CD14-positive monocyte (primary cell): ENCODE results near the gene LDLRAP1. TPM values are rescaled to one million over a fixed set of nuclear protein-coding genes. Genes with fewer than 3 reads are reported as not detected.

Experiments
- DNase-seq, 3 donors: peaks; one replicate each; pipeline ENCODE4 v3.0.0-alpha.2; 2011 to 2022
- H2AFZ ChIP-seq: 2 replicates; pipeline ENCODE4 v1.6.0; 2012; ENCODE audit warnings: mild to moderate bottlenecking, low read depth, low read length, inconsistent platforms; ENCODE audit not compliant: insufficient read depth, poor library complexity, severe bottlenecking
- H3K27ac ChIP-seq, 2 donors: 1 replicate in 1 of 2; 2 replicates in 1 of 2; pipeline ENCODE4 v1.5.1; 2012 to 2013; ENCODE audit warnings: low read length in 2 of 2, control low read depth in 1 of 2, inconsistent platforms in 1 of 2, low read depth in 1 of 2, mild to moderate bottlenecking in 1 of 2
- H3K27me3 ChIP-seq, 2 donors: one replicate each; pipeline versions ENCODE4 v1.6.0 to v1.6.1; 2011 to 2013; ENCODE audit warnings: low read length in 2 of 2; ENCODE audit not compliant: control insufficient read depth in 2 of 2, insufficient read depth in 2 of 2
- H3K36me3 ChIP-seq, 2 donors: replicated peaks in 1 of 2; 1 replicate in 1 of 2; 2 replicates in 1 of 2; pipeline versions ENCODE4 v1.5.1 to v1.6.1; 2012 to 2013; ENCODE audit warnings: low read length in 2 of 2, control low read depth in 1 of 2, inconsistent platforms in 1 of 2, mild to moderate bottlenecking in 1 of 2; ENCODE audit not compliant: insufficient read depth in 2 of 2, control insufficient read depth in 1 of 2
- H3K4me1 ChIP-seq, 2 donors: 1 replicate in 1 of 2; 2 replicates in 1 of 2; pipeline versions ENCODE4 v1.5.1 to v1.6.1; 2012 to 2013; ENCODE audit warnings: low read length in 2 of 2, control low read depth in 1 of 2, inconsistent platforms in 1 of 2, mild to moderate bottlenecking in 1 of 2, moderate library complexity in 1 of 2; ENCODE audit not compliant: insufficient read depth in 2 of 2, control insufficient read depth in 1 of 2
- H3K4me2 ChIP-seq: replicated peaks from 2 replicates; pipeline ENCODE3; 2012; ENCODE audit warnings: low read length, moderate library complexity, mild to moderate bottlenecking; ENCODE audit not compliant: poor library complexity, severe bottlenecking; ENCODE audit errors: extremely low read depth
- H3K4me3 ChIP-seq, 3 experiments: fragments of 200-600 bp in 1 of 3; sonication (generic) in 1 of 3; replicated peaks in 1 of 3; 1 replicate in 2 of 3; 2 replicates in 1 of 3; pipeline ENCODE4 v1.5.1; 2011 to 2013; ENCODE audit warnings: low read length in 3 of 3, mild to moderate bottlenecking in 3 of 3, control low read depth in 2 of 3, low read depth in 2 of 3, inconsistent platforms in 1 of 3, moderate library complexity in 1 of 3
- H3K79me2 ChIP-seq: 2 replicates; pipeline ENCODE4 v1.6.0; 2012; ENCODE audit warnings: mild to moderate bottlenecking, control low read depth, inconsistent platforms, low read length, moderate library complexity; ENCODE audit not compliant: insufficient read depth
- H3K9ac ChIP-seq: 2 replicates; pipeline ENCODE4 v1.6.0; 2017; ENCODE audit warnings: low read length, mild to moderate bottlenecking; ENCODE audit not compliant: insufficient read depth, poor library complexity, severe bottlenecking
- H3K9me3 ChIP-seq, 2 donors: replicated peaks in 1 of 2; 1 replicate in 1 of 2; 2 replicates in 1 of 2; pipeline versions ENCODE4 v1.5.1 to v1.6.1; 2012 to 2013; ENCODE audit warnings: low read length in 2 of 2, control low read depth in 1 of 2; ENCODE audit not compliant: control insufficient read depth in 1 of 2, insufficient read depth in 1 of 2
- H4K20me1 ChIP-seq: 2 replicates; pipeline ENCODE4 v1.6.0; 2012; ENCODE audit warnings: mild to moderate bottlenecking, low read length, control low read depth, moderate library complexity; ENCODE audit not compliant: insufficient read depth
- H3K27ac Mint-ChIP-seq, 7 donors: one replicate each; pipeline ENCODE4 v1.8.0; 2020; ENCODE audit warnings: mild to moderate bottlenecking in 7 of 7, mixed read lengths in 7 of 7, moderate library complexity in 6 of 7, inconsistent platforms in 2 of 7
- H3K27me3 Mint-ChIP-seq, 3 donors: one replicate each; pipeline ENCODE4 v1.8.0; 2021 to 2022; ENCODE audit warnings: low read depth in 3 of 3, mild to moderate bottlenecking in 3 of 3, mixed read lengths in 3 of 3, moderate library complexity in 3 of 3, inconsistent platforms in 1 of 3
- H3K36me3 Mint-ChIP-seq, 2 donors: one replicate each; pipeline ENCODE4 v1.8.0; 2020; ENCODE audit warnings: mixed read lengths in 2 of 2, inconsistent platforms in 1 of 2, mild to moderate bottlenecking in 1 of 2
- H3K4me1 Mint-ChIP-seq: one replicate; pipeline ENCODE4 v1.8.0; 2020; ENCODE audit warnings: mild to moderate bottlenecking, mixed read lengths
- H3K4me3 Mint-ChIP-seq, 2 donors: one replicate each; pipeline ENCODE4 v1.8.0; 2020; ENCODE audit warnings: mild to moderate bottlenecking in 2 of 2, mixed read lengths in 2 of 2, moderate library complexity in 1 of 2
- H3K9me3 Mint-ChIP-seq, 7 donors: one replicate each; pipeline ENCODE4 v1.8.0; 2020 to 2022; ENCODE audit warnings: mixed read lengths in 7 of 7, mild to moderate bottlenecking in 6 of 7, moderate library complexity in 6 of 7, inconsistent platforms in 2 of 7
- CTCF ChIP-seq: fragments of 200-600 bp; IDR thresholded peaks from one replicate; pipeline ENCODE4 v1.8.0; 2022; ENCODE audit warnings: antibody characterized with exemption, mild to moderate bottlenecking
- WGBS: methylation state at CpG from one replicate; pipeline ENCODE4 v1.1.5; 2013; ENCODE audit warnings: missing lambda C conversion rate; ENCODE audit not compliant: insufficient coverage; 5-methylcytosine and 5-hydroxymethylcytosine counted together
- intact Hi-C, 2 donors: fragments of 100-400 bp; cut with micrococcal nuclease; formaldehyde crosslinking; loops; one replicate each; pipeline versions ENCODE4 v1.15.0 to v1.15.1; 2023
- polyA plus RNA-seq, 3 donors: library from polyadenylated mRNA; depleted of rRNA in 1 of 3; unstranded in 2 of 3; stranded (reverse) in 1 of 3; fragments of 300-500 nt in 2 of 3; fragments of >200 nt in 1 of 3; fragmentation: Illumina TruSeq in 2 of 3; gene quantifications; 1 replicate in 2 of 3; 2 replicates in 1 of 3; pipeline ENCODE4 v1.2.3, GENCODE V29; 2012 to 2021

Gene LDLRAP1
- polyA plus RNA-seq, 3 donors = 12.8 to 18.5 (median 14.6) TPM

GRCh38 chr1:25612421-25612820 is 69.0 kb downstream of the LDLRAP1 start:
- Mint-ChIP-seq H3K4me3 (no peak overlapping the region), H3K27me3 (peaks cover 19 to 33% (median 21%) of the 10 kb centered on the region in 3 donors)

GRCh38 chr1:25613091-25613490 is 69.7 kb downstream of the LDLRAP1 start:
- peaks cover 0 to 1% (median 0%) of the 10 kb centered on the region in 7 donors for H3K9me3 Mint-ChIP-seq
- no peak overlapping the region for H3K4me3 Mint-ChIP-seq
- H3K27me3 Mint-ChIP-seq = peaks cover 19 to 34% (median 21%) of the 10 kb centered on the region in 3 donors
- no peak overlapping the region for H3K27ac Mint-ChIP-seq
- H4K20me1 ChIP-seq = no peaks in the 10 kb centered on the region
- H3K36me3 ChIP-seq = no peaks in the 10 kb centered on the region
- H2AFZ ChIP-seq = no peak overlapping the region
- H3K4me1 Mint-ChIP-seq = peaks cover 15% of the 10 kb centered on the region
- WGBS = 100% methylated on average over 3 of the region's 3 CpGs
- no peaks in the 10 kb centered on the region for H3K9me3 ChIP-seq
- DNase-seq = no peak
- no peak overlapping the region for H3K4me3 ChIP-seq
- no peaks in the 10 kb centered on the region for H3K79me2 ChIP-seq
- no peak overlapping the region for H3K4me2 ChIP-seq
- no peak for TF ChIP-seq CTCF
- H3K36me3 Mint-ChIP-seq = no peaks in the 10 kb centered on the region
- intact Hi-C loops = loop anchor here (10.0 kb wide), 2 partner anchors 68 to 192 kb away; partner anchors contain the start of genes SELENON (in 2 of the 2) and LDLRAP1 (in 1 of the 2)
- H3K4me1 ChIP-seq = peaks cover 10 to 21% of the 10 kb centered on the region in 2 donors
- peaks cover 17 to 19% of the 10 kb centered on the region in 2 donors for H3K27me3 ChIP-seq
- H3K9ac ChIP-seq = no peak overlapping the region
- no peak overlapping the region for H3K27ac ChIP-seq

More at GRCh38 chr1:25612421-25612820, 69.0 kb downstream of the LDLRAP1 start:
- Histone ChIP-seq H4K20me1 (no peaks in the 10 kb centered on the region), H3K79me2 (no peaks in the 10 kb centered on the region), H3K9me3 (no peaks in the 10 kb centered on the region), H2AFZ (no peak overlapping the region), H3K27ac (no peak overlapping the region), H3K4me1 (peaks cover 8 to 14% of the 10 kb centered on the region in 2 donors), H3K27me3 (peaks cover 17 to 19% of the 10 kb centered on the region in 2 donors), H3K4me2 (no peak overlapping the region), H3K36me3 (no peaks in the 10 kb centered on the region), H3K4me3 (no peak overlapping the region), H3K9ac (no peak overlapping the region)
- no CpG with 5 or more reads among the region's 3 CpGs for WGBS
- H3K4me1 Mint-ChIP-seq = peaks cover 14% of the 10 kb centered on the region
- no peak for DNase-seq
- no peaks in the 10 kb centered on the region for H3K36me3 Mint-ChIP-seq
- no peak overlapping the region for H3K27ac Mint-ChIP-seq
- peaks cover 0 to 1% (median 0%) of the 10 kb centered on the region in 7 donors for H3K9me3 Mint-ChIP-seq
- intact Hi-C loops = loop anchor here (10.0 kb wide), 2 partner anchors 68 to 192 kb away; partner anchors contain the start of genes SELENON (in 2 of the 2) and LDLRAP1 (in 1 of the 2)
- TF ChIP-seq CTCF = no peak
